Measurements from ENCODE around the gene SLC29A3. TPM values are rescaled to one million over a fixed set of nuclear protein-coding genes. Genes with fewer than 3 reads are reported as not detected.

SLC29A3 gene
- total and polyA plus RNA-seq, 2 of the 8 experiments (the other 6 are each of a cell fraction or from before 2014, with no cell fraction given) = 14.0 to 24.6 TPM

- no peak overlapping the region for H3K14ac ChIP-seq (ENCODE audit: insufficient read length)
- H3K9me3 ChIP-seq (ENCODE audit: insufficient read depth in 2 of 2, low read depth in 1 of 2, low read length in 1 of 2) = no peaks in the 10 kb centered on the region
- H3K56ac ChIP-seq (replicated peaks; ENCODE audit: insufficient read length, low read depth, low read length) = no peak overlapping the region
- H3K9ac ChIP-seq (replicated peaks in 1 of 4; ENCODE audit: extremely low read depth in 1 of 4, low read depth in 3 of 4, low read length in 3 of 4) = no peak overlapping the region
- no peak overlapping the region for H3K27ac ChIP-seq (ENCODE audit: low read depth, low read length)
- no peak overlapping the region for H3K4ac ChIP-seq (replicated peaks; ENCODE audit: insufficient read length, low read depth, low read length)
- H3K79me1 ChIP-seq (ENCODE audit: low read depth, low read length) = peaks cover 5% of the 10 kb centered on the region; the same call in 1 of the 2 replicates
- no peaks in the 10 kb centered on the region for H3K27me3 ChIP-seq (replicated peaks in 1 of 4; ENCODE audit: control insufficient read depth in 3 of 4, extremely low read depth in 1 of 4, insufficient read depth in 3 of 4, low read length in 3 of 4)
- H2AFZ ChIP-seq (ENCODE audit: low read length) = no peak overlapping the region
- FAIRE-seq (no peak), DNase-seq (ENCODE audit: low read depth in 1 of 2, low spot score in 2 of 2) (no peak)
- ChIA-PET POLR2A (ENCODE audit: partially characterized antibody) (no interaction called here), CTCF (ENCODE audit: partially characterized antibody) (interaction anchor here (0.7 to 11.2 kb wide), 6 partner anchors 10 to 605 kb away, joined by 3 to 175 read pairs (median 4); no protein-coding TSS in a partner anchor)
- H2AK5ac ChIP-seq (ENCODE audit: low read depth, low read length) = no peak overlapping the region
- H3K23ac ChIP-seq (ENCODE audit: insufficient read length) = no peak overlapping the region
- no peak overlapping the region for H2BK12ac ChIP-seq (ENCODE audit: low read depth, low read length)
- no peak overlapping the region for H4K91ac ChIP-seq (replicated peaks; ENCODE audit: insufficient read length, low read length)
- no peak overlapping the region; the same call in 1 of the 2 replicates for H2BK5ac ChIP-seq (ENCODE audit: low read depth, low read length)
- H3K36me3 ChIP-seq (ENCODE audit: control insufficient read depth in 2 of 4, insufficient read depth in 4 of 4, low read length in 3 of 4) = peaks cover 0 to 11% (median 6%) of the 10 kb centered on the region in 4 experiments; a peak in 3 of 8 replicates
- no peak overlapping the region for H2BK120ac ChIP-seq (replicated peaks; ENCODE audit: low read depth, low read length)
- H2BK15ac ChIP-seq (ENCODE audit: low read length) = no peak overlapping the region
- WGBS, 2 experiments (ENCODE audit: extremely low coverage in 1 of 2, insufficient coverage in 1 of 2, insufficient read length in 1 of 2, insufficient replicate concordance in 2 of 2, low coverage in 1 of 2, low lambda C conversion rate in 2 of 2, missing lambda C conversion rate in 1 of 2) = 89% methylated on average over 8 of the region's 8 CpGs; no CpG with 5 or more reads in 1 of the 2 experiments
- H4K5ac ChIP-seq (ENCODE audit: insufficient read length, low read depth, low read length) = no peak overlapping the region
- H3K4me1 ChIP-seq (replicated peaks in 1 of 4; ENCODE audit: control insufficient read depth in 3 of 4, insufficient read depth in 4 of 4, low read length in 3 of 4) = peaks cover 0 to 22% (median 16%) of the 10 kb centered on the region in 4 experiments; a peak in 6 of 7 replicates
- no peak overlapping the region for H4K8ac ChIP-seq (ENCODE audit: extremely low read depth, insufficient read depth, low read length)
- H3K4me2 ChIP-seq (ENCODE audit: insufficient read depth in 1 of 2, low read depth in 2 of 2, low read length in 2 of 2) = no peak overlapping the region
- peaks cover 2 to 8% of the 10 kb centered on the region in 2 experiments for H4K20me1 ChIP-seq (replicated peaks in 1 of 2; ENCODE audit: control insufficient read depth in 1 of 2, insufficient read depth in 2 of 2, low read length in 2 of 2)
- H3K23me2 ChIP-seq (ENCODE audit: low read depth, low read length) = no peaks in the 10 kb centered on the region
- no peak overlapping the region for H3K18ac ChIP-seq (ENCODE audit: extremely low read depth, low read length)
- peaks cover 0 to 4% of the 10 kb centered on the region in 2 experiments; a peak in 1 of 4 replicates for H3K79me2 ChIP-seq (ENCODE audit: control insufficient read depth in 1 of 2, insufficient read depth in 2 of 2, low read length in 2 of 2)
- no peak overlapping the region for H3K4me3 ChIP-seq (ENCODE audit: extremely low read depth in 1 of 4, insufficient read depth in 2 of 4, low read depth in 3 of 4, low read length in 4 of 4)
- no peak overlapping the region for H2BK20ac ChIP-seq (ENCODE audit: low read length)
- TF ChIP-seq JUN (IDR thresholded peaks at IDR 0.05; ENCODE audit: low read depth, low read length) = no peak
- no peak for TF ChIP-seq CEBPB (IDR thresholded peaks at IDR 0.05; ENCODE audit: low read depth, low read length)
Observed at GRCh38 chr10:71281646-71282322, 37.3 kb upstream of the SLC29A3 start.

Data from H1 (cell line).